Fibroblast of lung (primary cell): Measurements from ENCODE around the gene CETN1. TPM values are rescaled to one million over a fixed set of nuclear protein-coding genes. Genes with fewer than 3 reads are reported as not detected.

ENCODE experiments used
- DNase-seq, 2 donors: peaks; one replicate each; pipeline versions ENCODE4 v3.0.0 to v3.0.0-alpha.2; 2010; ENCODE audit warnings: low read depth in 2 of 2
- H2AFZ ChIP-seq: 2 replicates; pipeline ENCODE4 v1.5.1; 2012; ENCODE audit warnings: low read length, control low read depth, inconsistent platforms
- H3K27ac ChIP-seq: 2 replicates; pipeline ENCODE4 v1.5.1; 2011; ENCODE audit warnings: low read length, control low read depth; ENCODE audit not compliant: insufficient read depth
- H3K27me3 ChIP-seq: 2 replicates; pipeline ENCODE4 v1.5.1; 2011; ENCODE audit warnings: mild to moderate bottlenecking, low read length; ENCODE audit not compliant: control insufficient read depth, insufficient read depth
- H3K36me3 ChIP-seq: 2 replicates; pipeline ENCODE4 v1.5.1; 2011; ENCODE audit warnings: low read length; ENCODE audit not compliant: control insufficient read depth, insufficient read depth
- H3K4me1 ChIP-seq: 2 replicates; pipeline ENCODE4 v1.5.1; 2011; ENCODE audit warnings: low read length; ENCODE audit not compliant: control insufficient read depth, insufficient read depth; ENCODE audit errors: extremely low read depth
- H3K4me2 ChIP-seq: 2 replicates; pipeline ENCODE4 v1.5.1; 2011; ENCODE audit warnings: low read length, control low read depth; ENCODE audit not compliant: insufficient read depth; ENCODE audit errors: extremely low read depth
- H3K4me3 ChIP-seq, 4 experiments: fragments of 200-600 bp in 1 of 4; sonication (generic) in 1 of 4; replicated peaks in 1 of 4; 2 replicates each; pipeline ENCODE4 v1.5.1; 2011 to 2016; ENCODE audit warnings: low read length in 4 of 4, low read depth in 3 of 4, mild to moderate bottlenecking in 3 of 4, control low read depth in 2 of 4, inconsistent platforms in 1 of 4, mixed read lengths in 1 of 4; ENCODE audit not compliant: insufficient read depth in 1 of 4; ENCODE audit errors: control extremely low read depth in 1 of 4
- H3K79me2 ChIP-seq: 2 replicates; pipeline ENCODE4 v1.5.1; 2012; ENCODE audit warnings: mild to moderate bottlenecking, low read length, inconsistent platforms; ENCODE audit not compliant: control insufficient read depth, insufficient read depth
- H3K9ac ChIP-seq: 2 replicates; pipeline ENCODE4 v1.5.1; 2011; ENCODE audit warnings: mild to moderate bottlenecking, low read length, control low read depth; ENCODE audit not compliant: insufficient read depth
- H3K9me3 ChIP-seq: 2 replicates; pipeline ENCODE4 v1.5.1; 2012; ENCODE audit warnings: low read depth, low read length; ENCODE audit not compliant: control insufficient read depth, insufficient read depth
- H4K20me1 ChIP-seq: 2 replicates; pipeline ENCODE4 v1.5.1; 2011; ENCODE audit warnings: low read length; ENCODE audit not compliant: control insufficient read depth, insufficient read depth; ENCODE audit errors: extremely low read depth
- EZH2 ChIP-seq: IDR thresholded peaks from 2 replicates; pipeline ENCODE4 v1.5.1; 2012; ENCODE audit warnings: low read length, control low read depth, mild to moderate bottlenecking; ENCODE audit errors: missing control alignments
- polyA plus RNA-seq, 2 donors: library from polyadenylated mRNA; depleted of rRNA in 1 of 2; stranded (reverse) in 1 of 2; unstranded in 1 of 2; fragments of >200 nt; gene quantifications; 2 replicates each; pipeline ENCODE4 v1.2.1, GENCODE V29; 2011 to 2012; ENCODE audit warnings: missing spikeins in 1 of 2
- total RNA-seq: library from RNA; depleted of rRNA; stranded (reverse); fragments of >200 nt; gene quantifications from 2 replicates; pipeline ENCODE4 v1.2.1, GENCODE V29; 2014
- TF ChIP-seq, protein P1 (sequence below), 2 donors: IDR thresholded peaks in 1 of 2; conservative IDR thresholded peaks in 1 of 2; 1 replicate in 1 of 2; 2 replicates in 1 of 2; pipeline ENCODE4 v1.5.1; 2011 to 2012; ENCODE audit warnings: low read length in 2 of 2, control low read depth in 1 of 2, inconsistent platforms in 1 of 2, low read depth in 1 of 2, mild to moderate bottlenecking in 1 of 2

The CETN1 gene
- total and polyA plus RNA-seq, 2 donors (not counting 1 experiment from before 2014, with no cell fraction given): not detected

DNA sequence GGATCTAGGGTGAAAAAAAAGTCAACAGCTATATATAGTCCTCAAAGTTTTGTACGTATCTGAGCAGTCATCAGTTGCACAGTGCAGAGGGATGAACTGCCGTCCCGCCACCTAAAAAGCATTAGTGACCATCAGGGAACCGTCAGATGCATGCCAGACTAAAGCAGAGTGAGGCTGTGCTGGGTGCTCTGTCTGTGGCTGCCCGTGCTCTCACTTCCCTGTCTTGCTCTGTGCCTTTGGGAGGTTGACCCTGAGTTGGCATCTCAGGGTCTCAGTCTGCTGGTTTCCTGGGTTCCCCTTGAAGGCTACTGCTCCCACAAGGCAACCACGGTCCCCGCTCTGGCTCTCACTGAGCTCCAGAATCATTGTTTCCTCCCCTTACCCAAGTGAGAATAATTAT, 27.8 kb downstream of the CETN1 start:
- Histone ChIP-seq H3K27me3 (peaks cover 7% of the 10 kb centered on the region), H3K9ac (no peak overlapping the region), H3K4me2 (no peak overlapping the region), H3K36me3 (no peaks in the 10 kb centered on the region), H3K9me3 (no peaks in the 10 kb centered on the region), H3K4me1 (no peaks in the 10 kb centered on the region), H3K4me3 (no peak overlapping the region), H3K27ac (no peak overlapping the region), H2AFZ (no peak overlapping the region), H4K20me1 (no peaks in the 10 kb centered on the region), H3K79me2 (no peaks in the 10 kb centered on the region)
- DNase-seq: no peak
- no peak for TF ChIP-seq EZH2
- TF ChIP-seq, protein P1, sequence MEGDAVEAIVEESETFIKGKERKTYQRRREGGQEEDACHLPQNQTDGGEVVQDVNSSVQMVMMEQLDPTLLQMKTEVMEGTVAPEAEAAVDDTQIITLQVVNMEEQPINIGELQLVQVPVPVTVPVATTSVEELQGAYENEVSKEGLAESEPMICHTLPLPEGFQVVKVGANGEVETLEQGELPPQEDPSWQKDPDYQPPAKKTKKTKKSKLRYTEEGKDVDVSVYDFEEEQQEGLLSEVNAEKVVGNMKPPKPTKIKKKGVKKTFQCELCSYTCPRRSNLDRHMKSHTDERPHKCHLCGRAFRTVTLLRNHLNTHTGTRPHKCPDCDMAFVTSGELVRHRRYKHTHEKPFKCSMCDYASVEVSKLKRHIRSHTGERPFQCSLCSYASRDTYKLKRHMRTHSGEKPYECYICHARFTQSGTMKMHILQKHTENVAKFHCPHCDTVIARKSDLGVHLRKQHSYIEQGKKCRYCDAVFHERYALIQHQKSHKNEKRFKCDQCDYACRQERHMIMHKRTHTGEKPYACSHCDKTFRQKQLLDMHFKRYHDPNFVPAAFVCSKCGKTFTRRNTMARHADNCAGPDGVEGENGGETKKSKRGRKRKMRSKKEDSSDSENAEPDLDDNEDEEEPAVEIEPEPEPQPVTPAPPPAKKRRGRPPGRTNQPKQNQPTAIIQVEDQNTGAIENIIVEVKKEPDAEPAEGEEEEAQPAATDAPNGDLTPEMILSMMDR (conservative IDR thresholded peaks at IDR 0.05 in 1 of 2, IDR thresholded peaks at IDR 0.05 in 1 of 2; ENCODE audit: low read depth in 1 of 2, low read length in 2 of 2): no peak

GRCh38 chr18:610214-610928, 30.2 kb downstream of the CETN1 start:
- TF ChIP-seq, protein P1 (conservative IDR thresholded peaks at IDR 0.05 in 1 of 2, IDR thresholded peaks at IDR 0.05 in 1 of 2; ENCODE audit: low read depth in 1 of 2, low read length in 2 of 2): no peak
- Histone ChIP-seq H3K9me3 (no peaks in the 10 kb centered on the region), H2AFZ (no peak overlapping the region), H3K27me3 (peaks cover 3% of the 10 kb centered on the region), H3K4me3 (no peak overlapping the region), H4K20me1 (no peaks in the 10 kb centered on the region), H3K27ac (no peak overlapping the region), H3K36me3 (no peaks in the 10 kb centered on the region), H3K9ac (no peak overlapping the region), H3K4me2 (no peak overlapping the region), H3K79me2 (no peaks in the 10 kb centered on the region), H3K4me1 (no peaks in the 10 kb centered on the region)
- DNase-seq: no peak

- no peak overlapping the region for H3K4me3 ChIP-seq
- no peaks in the 10 kb centered on the region for H3K79me2 ChIP-seq
- peaks cover 3% of the 10 kb centered on the region for H3K27me3 ChIP-seq
- H3K36me3 ChIP-seq: no peaks in the 10 kb centered on the region
- TF ChIP-seq, protein P1 (conservative IDR thresholded peaks at IDR 0.05 in 1 of 2, IDR thresholded peaks at IDR 0.05 in 1 of 2; ENCODE audit: low read depth in 1 of 2, low read length in 2 of 2): no peak
- TF ChIP-seq EZH2: no peak
- no peaks in the 10 kb centered on the region for H4K20me1 ChIP-seq
- no peaks in the 10 kb centered on the region for H3K4me1 ChIP-seq
- no peak overlapping the region for H3K4me2 ChIP-seq
- no peaks in the 10 kb centered on the region for H3K9me3 ChIP-seq
- H2AFZ ChIP-seq: no peak overlapping the region
- H3K9ac ChIP-seq: no peak overlapping the region
- H3K27ac ChIP-seq: no peak overlapping the region
- DNase-seq: no peak
Observed at GRCh38 chr18:612156-612555, 32.0 kb downstream of the CETN1 start.
